DOHH2 (cell line): Measurements from ENCODE around the gene DLGAP1.

ENCODE experiments used
- H3F3A ChIP-seq: fragments of 200-600 bp; sonication (generic), shearing (Covaris generic); 2 replicates; pipeline ENCODE4 v1.6.0; 2016; ENCODE audit warnings: antibody characterized with exemption, mild to moderate bottlenecking; ENCODE audit not compliant: control insufficient read depth, insufficient read depth
- H3K27ac ChIP-seq: fragments of 200-600 bp; sonication (generic); 2 replicates; pipeline ENCODE4 v1.5.1; 2014; ENCODE audit warnings: low read depth, mild to moderate bottlenecking, low read length, moderate library complexity
- H3K27me3 ChIP-seq: fragments of 200-600 bp; sonication (generic); 2 replicates; pipeline ENCODE4 v1.6.1; 2014; ENCODE audit warnings: mild to moderate bottlenecking, low read length, mixed read lengths; ENCODE audit not compliant: control insufficient read depth
- H3K36me3 ChIP-seq: fragments of 200-600 bp; sonication (generic); 2 replicates; pipeline ENCODE4 v1.6.1; 2014; ENCODE audit warnings: mild to moderate bottlenecking, low read length, moderate library complexity, mixed read lengths; ENCODE audit not compliant: control insufficient read depth
- H3K4me1 ChIP-seq: fragments of 200-600 bp; sonication (generic); 2 replicates; pipeline ENCODE4 v1.6.1; 2014; ENCODE audit warnings: mild to moderate bottlenecking, low read length, mixed read lengths; ENCODE audit not compliant: control insufficient read depth
- H3K4me2 ChIP-seq: fragments of 200-600 bp; sonication (generic); 2 replicates; pipeline ENCODE4 v1.6.0; 2014; ENCODE audit warnings: mild to moderate bottlenecking, low read length, moderate library complexity
- H3K4me3 ChIP-seq: fragments of 200-600 bp; sonication (generic); 2 replicates; pipeline ENCODE4 v1.5.1; 2014; ENCODE audit warnings: mild to moderate bottlenecking, low read length, mixed read lengths
- H3K79me2 ChIP-seq: fragments of 200-600 bp; sonication (generic); 2 replicates; pipeline ENCODE4 v1.6.1; 2014; ENCODE audit warnings: mild to moderate bottlenecking, low read length, mixed read lengths; ENCODE audit not compliant: control insufficient read depth
- H3K9me2 ChIP-seq: fragments of 200-600 bp; sonication (generic); replicated peaks from 2 replicates; pipeline ENCODE4 v1.6.1; 2014; ENCODE audit warnings: mild to moderate bottlenecking, low read length, mixed read lengths; ENCODE audit not compliant: control insufficient read depth
- H3K9me3 ChIP-seq: fragments of 200-600 bp; sonication (generic); 2 replicates; pipeline ENCODE4 v1.6.1; 2014; ENCODE audit warnings: antibody characterized with exemption, low read length, mixed read lengths; ENCODE audit not compliant: control insufficient read depth, insufficient read depth
- H4K20me1 ChIP-seq: fragments of 200-600 bp; sonication (generic); 2 replicates; pipeline ENCODE4 v1.6.0; 2014; ENCODE audit warnings: low read depth, mild to moderate bottlenecking, antibody characterized with exemption, low read length, moderate library complexity; ENCODE audit not compliant: control insufficient read depth, insufficient read depth
- EZH2phosphoT487 ChIP-seq: fragments of 200-600 bp; sonication (generic); IDR thresholded peaks from 2 replicates; pipeline ENCODE4 v1.6.1; 2017; ENCODE audit warnings: borderline replicate concordance, mild to moderate bottlenecking, antibody characterized with exemption, low read length, moderate library complexity, mixed read lengths
- TF ChIP-seq, protein P1 (sequence below): fragments of 200-600 bp; sonication (generic); IDR thresholded peaks from one replicate; pipeline ENCODE4 v1.5.1; 2014; ENCODE audit warnings: antibody characterized with exemption, mild to moderate bottlenecking, low read depth, low read length; ENCODE audit not compliant: poor library complexity, severe bottlenecking

DLGAP1 gene

DNA sequence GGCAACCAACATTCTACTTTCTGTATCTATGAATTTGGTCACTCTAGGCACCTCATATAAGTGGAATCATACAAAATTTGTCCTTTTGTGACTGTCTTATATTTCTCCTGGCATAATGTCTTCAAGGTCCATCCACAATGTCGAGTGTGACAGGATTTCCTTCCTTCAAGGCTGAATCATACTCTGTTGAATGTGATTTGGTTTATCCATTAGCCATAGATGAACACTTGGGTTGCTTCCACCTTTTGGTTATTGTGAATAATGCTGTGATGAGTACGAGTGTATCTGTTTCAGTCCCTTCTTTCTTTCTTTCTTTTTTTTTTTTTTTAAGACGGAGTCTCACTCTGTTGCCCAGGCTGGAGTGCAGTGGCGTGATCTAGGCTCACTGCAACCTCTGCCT is 693.8 kb downstream of the DLGAP1 start:
- no peaks in the 10 kb centered on the region for H3K36me3 ChIP-seq

GRCh38 chr18:3760741-3761140 is 694.4 kb downstream of the DLGAP1 start:
- Histone ChIP-seq H4K20me1 (no peaks in the 10 kb centered on the region), H3K4me2 (no peak overlapping the region), H3K27ac (no peak overlapping the region)

More for the DNA sequence above, 693.8 kb downstream of the DLGAP1 start:
- Histone ChIP-seq H3K9me2 (no peaks in the 10 kb centered on the region), H3K79me2 (no peaks in the 10 kb centered on the region), H3K9me3 (0 out of 2 replicates have a peak, but pooled peaks cover 3% of the 10 kb centered on the region), H3K4me3 (no peak overlapping the region), H3K4me1 (no peaks in the 10 kb centered on the region), H3K27me3 (no peaks in the 10 kb centered on the region), H3F3A (no peaks in the 10 kb centered on the region), H3K27ac (no peak overlapping the region), H4K20me1 (no peaks in the 10 kb centered on the region), H3K4me2 (no peak overlapping the region)
- no peak for TF ChIP-seq EZH2phosphoT487
- TF ChIP-seq, protein P1, sequence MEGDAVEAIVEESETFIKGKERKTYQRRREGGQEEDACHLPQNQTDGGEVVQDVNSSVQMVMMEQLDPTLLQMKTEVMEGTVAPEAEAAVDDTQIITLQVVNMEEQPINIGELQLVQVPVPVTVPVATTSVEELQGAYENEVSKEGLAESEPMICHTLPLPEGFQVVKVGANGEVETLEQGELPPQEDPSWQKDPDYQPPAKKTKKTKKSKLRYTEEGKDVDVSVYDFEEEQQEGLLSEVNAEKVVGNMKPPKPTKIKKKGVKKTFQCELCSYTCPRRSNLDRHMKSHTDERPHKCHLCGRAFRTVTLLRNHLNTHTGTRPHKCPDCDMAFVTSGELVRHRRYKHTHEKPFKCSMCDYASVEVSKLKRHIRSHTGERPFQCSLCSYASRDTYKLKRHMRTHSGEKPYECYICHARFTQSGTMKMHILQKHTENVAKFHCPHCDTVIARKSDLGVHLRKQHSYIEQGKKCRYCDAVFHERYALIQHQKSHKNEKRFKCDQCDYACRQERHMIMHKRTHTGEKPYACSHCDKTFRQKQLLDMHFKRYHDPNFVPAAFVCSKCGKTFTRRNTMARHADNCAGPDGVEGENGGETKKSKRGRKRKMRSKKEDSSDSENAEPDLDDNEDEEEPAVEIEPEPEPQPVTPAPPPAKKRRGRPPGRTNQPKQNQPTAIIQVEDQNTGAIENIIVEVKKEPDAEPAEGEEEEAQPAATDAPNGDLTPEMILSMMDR, result no peak

DNA sequence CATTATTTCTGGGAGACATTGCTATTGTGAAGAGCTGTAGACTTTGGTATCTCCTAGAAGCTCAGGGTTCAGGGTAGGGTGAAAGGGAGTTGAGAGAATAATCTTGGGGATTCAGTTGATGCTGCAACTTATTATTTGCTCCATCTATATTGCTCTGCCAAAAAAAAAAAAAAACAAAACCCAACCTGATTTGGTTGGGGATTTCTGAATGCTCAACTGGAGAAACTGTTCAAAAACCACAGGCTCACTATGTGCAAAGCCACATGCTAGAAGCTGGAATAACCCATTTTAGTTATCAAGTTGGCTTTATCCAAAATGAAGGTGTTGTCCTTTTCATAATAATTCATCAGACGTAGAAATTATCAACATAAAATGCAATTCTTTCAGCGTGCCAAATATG is 696.0 kb downstream of the DLGAP1 start:
- Histone ChIP-seq H4K20me1 (no peaks in the 10 kb centered on the region), H3K4me1 (no peaks in the 10 kb centered on the region), H3K9me2 (no peaks in the 10 kb centered on the region), H3K27ac (no peak overlapping the region), H3K9me3 (no peaks in the 10 kb centered on the region), H3K4me2 (no peak overlapping the region), H3K79me2 (no peaks in the 10 kb centered on the region), H3K27me3 (no peaks in the 10 kb centered on the region), H3F3A (no peaks in the 10 kb centered on the region), H3K4me3 (no peak overlapping the region), H3K36me3 (no peaks in the 10 kb centered on the region)
- TF ChIP-seq, protein P1, result no peak
- TF ChIP-seq EZH2phosphoT487, result no peak

More at GRCh38 chr18:3760741-3761140, 694.4 kb downstream of the DLGAP1 start:
- no peaks in the 10 kb centered on the region for H3K36me3 ChIP-seq
- no peaks in the 10 kb centered on the region for H3K27me3 ChIP-seq
- no peaks in the 10 kb centered on the region for H3K79me2 ChIP-seq
- no peaks in the 10 kb centered on the region for H3K9me2 ChIP-seq
- TF ChIP-seq, protein P1, result no peak
- TF ChIP-seq EZH2phosphoT487, result no peak
- H3F3A ChIP-seq, result no peaks in the 10 kb centered on the region
- H3K9me3 ChIP-seq, result 0 out of 2 replicates have a peak, but pooled peaks cover under 1% of the 10 kb centered on the region
- H3K4me3 ChIP-seq, result no peak overlapping the region
- H3K4me1 ChIP-seq, result no peaks in the 10 kb centered on the region

GRCh38 chr18:3758531-3758930 is 696.6 kb downstream of the DLGAP1 start:
- no peaks in the 10 kb centered on the region for H3K9me2 ChIP-seq
- H3K9me3 ChIP-seq, result no peaks in the 10 kb centered on the region
- no peaks in the 10 kb centered on the region for H3K27me3 ChIP-seq
- no peak overlapping the region for H3K4me3 ChIP-seq
- H3K4me1 ChIP-seq, result no peaks in the 10 kb centered on the region
- no peaks in the 10 kb centered on the region for H4K20me1 ChIP-seq
- no peak overlapping the region for H3K27ac ChIP-seq
- H3K36me3 ChIP-seq, result no peaks in the 10 kb centered on the region
- no peak overlapping the region for H3K4me2 ChIP-seq
- no peaks in the 10 kb centered on the region for H3F3A ChIP-seq
- no peaks in the 10 kb centered on the region for H3K79me2 ChIP-seq
- TF ChIP-seq EZH2phosphoT487, result no peak
- TF ChIP-seq, protein P1, result no peak
